Natural killer cell (primary cell): Measurements from ENCODE around the gene GRM4. TPM values are rescaled to one million over a fixed set of nuclear protein-coding genes. Genes with fewer than 3 reads are reported as not detected.

Experiments used
- ATAC-seq, 3 donors: fragments of 150-1000 bp in 2 of 3; fragments of 200-7000 bp in 1 of 3; cut with Tn5 transposase; 1 replicate in 1 of 3; 2 replicates in 2 of 3; pipeline ENCODE4 v1.10.0; 2021; ENCODE audit warnings: mild to moderate bottlenecking in 2 of 3, moderate library complexity in 2 of 3
- DNase-seq, 2 donors: peaks; one replicate each; pipeline versions ENCODE4 v3.0.0 to v3.0.0-alpha.2; 2013 to 2021; ENCODE audit warnings: mixed read lengths in 1 of 2
- H3K27ac ChIP-seq: one replicate; pipeline ENCODE4 v1.5.1; 2013; ENCODE audit warnings: mild to moderate bottlenecking, low read length
- H3K27me3 ChIP-seq: one replicate; pipeline ENCODE4 v1.6.1; 2013; ENCODE audit warnings: low read length; ENCODE audit not compliant: control insufficient read depth, insufficient read depth
- H3K36me3 ChIP-seq: one replicate; pipeline ENCODE4 v1.6.1; 2013; ENCODE audit warnings: low read length; ENCODE audit not compliant: control insufficient read depth, insufficient read depth
- H3K4me1 ChIP-seq: one replicate; pipeline ENCODE4 v1.6.1; 2013; ENCODE audit warnings: low read length; ENCODE audit not compliant: control insufficient read depth, insufficient read depth
- H3K4me3 ChIP-seq: one replicate; pipeline ENCODE4 v1.5.1; 2013; ENCODE audit warnings: low read length
- H3K9me3 ChIP-seq: one replicate; pipeline ENCODE4 v1.6.1; 2013; ENCODE audit warnings: low read length; ENCODE audit not compliant: control insufficient read depth, insufficient read depth
- H3K27ac Mint-ChIP-seq, 2 donors: one replicate each; pipeline ENCODE4 v1.8.0; 2022; ENCODE audit warnings: mild to moderate bottlenecking in 2 of 2, mixed read lengths in 2 of 2, moderate library complexity in 1 of 2
- H3K27me3 Mint-ChIP-seq, 2 donors: one replicate each; pipeline ENCODE4 v1.8.0; 2022; ENCODE audit warnings: low read depth in 2 of 2, mixed read lengths in 2 of 2
- H3K36me3 Mint-ChIP-seq: one replicate; pipeline ENCODE4 v1.8.0; 2022; ENCODE audit warnings: mixed read lengths
- H3K4me1 Mint-ChIP-seq, 2 donors: one replicate each; pipeline ENCODE4 v1.8.0; 2022; ENCODE audit warnings: mixed read lengths in 2 of 2
- H3K4me3 Mint-ChIP-seq: one replicate; pipeline ENCODE4 v1.8.0; 2022; ENCODE audit warnings: mild to moderate bottlenecking, moderate library complexity, mixed read lengths
- H3K9me3 Mint-ChIP-seq, 2 donors: one replicate each; pipeline ENCODE4 v1.8.0; 2022; ENCODE audit warnings: mixed read lengths in 2 of 2
- CTCF ChIP-seq: fragments of 200-600 bp; IDR thresholded peaks from one replicate; pipeline ENCODE4 v1.8.0; 2022; ENCODE audit warnings: antibody characterized with exemption
- WGBS: methylation state at CpG from one replicate; pipeline ENCODE4 v1.1.7; 2013; ENCODE audit warnings: missing lambda C conversion rate; ENCODE audit not compliant: insufficient coverage; 5-methylcytosine and 5-hydroxymethylcytosine counted together
- intact Hi-C: fragments of 100-400 bp; cut with micrococcal nuclease; formaldehyde crosslinking; loops from one replicate; pipeline ENCODE4 v1.14.2; 2022
- total RNA-seq, 4 donors: library from RNA; stranded (reverse); fragments of 120-200 nt in 1 of 4; gene quantifications; one replicate each; pipeline versions ENCODE4 v1.2.3 to v1.2.4, GENCODE V29; 2013 to 2022

GRM4 gene
- total RNA-seq, 3 donors from 2014 or later (not counting 1 experiment from before 2014, with no cell fraction given) = not detected

GRCh38 chr6:34170346-34170745 lies 24.5 kb upstream of the GRM4 start:
- H3K4me1 ChIP-seq = no peaks in the 10 kb centered on the region
- H3K27ac ChIP-seq = no peak overlapping the region
- Mint-ChIP-seq H3K27ac (no peak overlapping the region), H3K9me3 (no peaks in the 10 kb centered on the region), H3K4me3 (no peak overlapping the region), H3K36me3 (no peaks in the 10 kb centered on the region), H3K27me3 (peaks cover 16 to 31% of the 10 kb centered on the region in 2 donors), H3K4me1 (no peaks in the 10 kb centered on the region)
- ATAC-seq = no peak
- no peaks in the 10 kb centered on the region for H3K27me3 ChIP-seq
- intact Hi-C loops = no loop called here
- H3K36me3 ChIP-seq = no peaks in the 10 kb centered on the region
- 99% methylated on average over 4 of the region's 4 CpGs for WGBS
- no peak for DNase-seq
- no peak for TF ChIP-seq CTCF
- H3K4me3 ChIP-seq = no peak overlapping the region
- H3K9me3 ChIP-seq = no peaks in the 10 kb centered on the region

- H3K27ac Mint-ChIP-seq = no peak overlapping the region
- no peaks in the 10 kb centered on the region for H3K27me3 ChIP-seq
- DNase-seq = no peak
- no peak for TF ChIP-seq CTCF
- H3K9me3 ChIP-seq = no peaks in the 10 kb centered on the region
- no peaks in the 10 kb centered on the region for H3K4me1 ChIP-seq
- intact Hi-C loops = loop anchor here (10.0 kb wide), 1 partner anchor 435 kb away; no protein-coding TSS in a partner anchor
- ATAC-seq = no peak
- no peaks in the 10 kb centered on the region for H3K36me3 ChIP-seq
- H3K36me3 Mint-ChIP-seq = no peaks in the 10 kb centered on the region
- WGBS = no CpG with 5 or more reads among the region's 1 CpG
- H3K4me3 Mint-ChIP-seq = no peak overlapping the region
- H3K4me1 Mint-ChIP-seq = no peaks in the 10 kb centered on the region
- no peak overlapping the region for H3K4me3 ChIP-seq
- H3K9me3 Mint-ChIP-seq = no peaks in the 10 kb centered on the region
- H3K27me3 Mint-ChIP-seq = peaks cover 18 to 31% of the 10 kb centered on the region in 2 donors
- no peak overlapping the region for H3K27ac ChIP-seq
Observed at GRCh38 chr6:34169897-34170296, 24.0 kb upstream of the GRM4 start.

- H3K4me3 ChIP-seq = no peak overlapping the region
- peaks cover 0 to 4% of the 10 kb centered on the region in 2 donors for H3K4me1 Mint-ChIP-seq
- DNase-seq (no peak), ATAC-seq (no peak)
- no peak overlapping the region for H3K27ac ChIP-seq
- no peak overlapping the region for H3K4me3 Mint-ChIP-seq
- no peaks in the 10 kb centered on the region for H3K9me3 Mint-ChIP-seq
- 70% methylated on average over 8 of the region's 8 CpGs for WGBS
- no peaks in the 10 kb centered on the region for H3K36me3 ChIP-seq
- peaks cover 23 to 42% of the 10 kb centered on the region in 2 donors for H3K27me3 Mint-ChIP-seq
- TF ChIP-seq CTCF = no peak
- H3K9me3 ChIP-seq = peaks cover 9% of the 10 kb centered on the region
- H3K4me1 ChIP-seq = peaks cover 5% of the 10 kb centered on the region
- peaks cover 2% of the 10 kb centered on the region for H3K27me3 ChIP-seq
- no peak overlapping the region for H3K27ac Mint-ChIP-seq
- intact Hi-C loops = loop anchor here (5.0 to 10.0 kb wide), 2 partner anchors 443 to 980 kb away; partner anchors contain the start of gene TCP11
- H3K36me3 Mint-ChIP-seq = no peaks in the 10 kb centered on the region
Observed at GRCh38 chr6:34161857-34162515, 16.1 kb upstream of the GRM4 start.

- DNase-seq (no peak), ATAC-seq (no peak)
- H3K27ac ChIP-seq = no peak overlapping the region
- peaks cover 9% of the 10 kb centered on the region for H3K9me3 ChIP-seq
- Mint-ChIP-seq H3K9me3 (no peaks in the 10 kb centered on the region), H3K4me3 (no peak overlapping the region), H3K36me3 (no peaks in the 10 kb centered on the region), H3K27me3 (peaks cover 29 to 44% of the 10 kb centered on the region in 2 donors), H3K4me1 (peaks cover 0 to 4% of the 10 kb centered on the region in 2 donors), H3K27ac (no peak overlapping the region)
- H3K4me3 ChIP-seq = no peak overlapping the region
- TF ChIP-seq CTCF = no peak
- peaks cover 4% of the 10 kb centered on the region for H3K27me3 ChIP-seq
- peaks cover 7% of the 10 kb centered on the region for H3K4me1 ChIP-seq
- H3K36me3 ChIP-seq = no peaks in the 10 kb centered on the region
- intact Hi-C loops = loop anchor here (5.0 to 10.0 kb wide), 2 partner anchors 445 to 982 kb away; partner anchors contain the start of gene TCP11
Observed at GRCh38 chr6:34159844-34160243, 14.0 kb upstream of the GRM4 start.
